ENCODE data around the gene ARHGAP31. TPM values are rescaled to one million over a fixed set of nuclear protein-coding genes. Genes with fewer than 3 reads are reported as not detected.

Gene ARHGAP31
- total and polyA plus RNA-seq, 2 experiments from 2014 or later: 1.2 to 4.3 TPM

- no peak overlapping the region; the same call in none of the 2 replicates for H3K27ac Mint-ChIP-seq
- H3K27me3 ChIP-seq (ENCODE audit: insufficient read depth): no peaks in the 10 kb centered on the region
- H4K20me1 ChIP-seq (replicated peaks; ENCODE audit: insufficient read depth): no peaks in the 10 kb centered on the region
- ATAC-seq (no peak), DNase-seq (ENCODE audit: low spot score) (no peak)
- H3K27ac ChIP-seq (ENCODE audit: low read depth): peak overlapping the region; percentile 32; the same call in 1 of the 2 replicates
- no peaks in the 10 kb centered on the region for H3K79me2 ChIP-seq (replicated peaks; ENCODE audit: insufficient read depth)
- peaks cover 10% of the 10 kb centered on the region for H3K4me1 ChIP-seq (ENCODE audit: insufficient read depth)
- peaks cover 4% of the 10 kb centered on the region for H3K27me3 Mint-ChIP-seq (ENCODE audit: insufficient read depth, low read depth, poor library complexity)
- TF ChIP-seq NANOG (IDR thresholded peaks at IDR 0.05; ENCODE audit: borderline replicate concordance) (no peak), ZNF114 (CRISPR knock-in tag; IDR thresholded peaks at IDR 0.05) (no peak), ZNF462 (CRISPR knock-in tag; IDR thresholded peaks at IDR 0.05) (no peak), REST (IDR thresholded peaks at IDR 0.05; ENCODE audit: unreplicated experiment) (no peak), POLR2AphosphoS5 (IDR thresholded peaks at IDR 0.05; ENCODE audit: low read depth) (no peak), CREB1 (CRISPR knock-in tag; IDR thresholded peaks at IDR 0.05; ENCODE audit: low read depth) (no peak), EZH2 (IDR thresholded peaks at IDR 0.05; ENCODE audit: low read depth, unreplicated experiment) (no peak), ZNF331 (CRISPR knock-in tag; IDR thresholded peaks at IDR 0.05; ENCODE audit: low read depth) (no peak), EZH2phosphoT487 (IDR thresholded peaks at IDR 0.05; ENCODE audit: unreplicated experiment) (no peak), JUNB (IDR thresholded peaks at IDR 0.05; ENCODE audit: unreplicated experiment) (no peak), STAT1 (IDR thresholded peaks at IDR 0.05; ENCODE audit: unreplicated experiment) (no peak)
- TF ChIP-seq, protein P1, sequence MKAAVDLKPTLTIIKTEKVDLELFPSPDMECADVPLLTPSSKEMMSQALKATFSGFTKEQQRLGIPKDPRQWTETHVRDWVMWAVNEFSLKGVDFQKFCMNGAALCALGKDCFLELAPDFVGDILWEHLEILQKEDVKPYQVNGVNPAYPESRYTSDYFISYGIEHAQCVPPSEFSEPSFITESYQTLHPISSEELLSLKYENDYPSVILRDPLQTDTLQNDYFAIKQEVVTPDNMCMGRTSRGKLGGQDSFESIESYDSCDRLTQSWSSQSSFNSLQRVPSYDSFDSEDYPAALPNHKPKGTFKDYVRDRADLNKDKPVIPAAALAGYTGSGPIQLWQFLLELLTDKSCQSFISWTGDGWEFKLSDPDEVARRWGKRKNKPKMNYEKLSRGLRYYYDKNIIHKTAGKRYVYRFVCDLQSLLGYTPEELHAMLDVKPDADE (IDR thresholded peaks at IDR 0.05): no peak
- TF ChIP-seq, protein P2, sequence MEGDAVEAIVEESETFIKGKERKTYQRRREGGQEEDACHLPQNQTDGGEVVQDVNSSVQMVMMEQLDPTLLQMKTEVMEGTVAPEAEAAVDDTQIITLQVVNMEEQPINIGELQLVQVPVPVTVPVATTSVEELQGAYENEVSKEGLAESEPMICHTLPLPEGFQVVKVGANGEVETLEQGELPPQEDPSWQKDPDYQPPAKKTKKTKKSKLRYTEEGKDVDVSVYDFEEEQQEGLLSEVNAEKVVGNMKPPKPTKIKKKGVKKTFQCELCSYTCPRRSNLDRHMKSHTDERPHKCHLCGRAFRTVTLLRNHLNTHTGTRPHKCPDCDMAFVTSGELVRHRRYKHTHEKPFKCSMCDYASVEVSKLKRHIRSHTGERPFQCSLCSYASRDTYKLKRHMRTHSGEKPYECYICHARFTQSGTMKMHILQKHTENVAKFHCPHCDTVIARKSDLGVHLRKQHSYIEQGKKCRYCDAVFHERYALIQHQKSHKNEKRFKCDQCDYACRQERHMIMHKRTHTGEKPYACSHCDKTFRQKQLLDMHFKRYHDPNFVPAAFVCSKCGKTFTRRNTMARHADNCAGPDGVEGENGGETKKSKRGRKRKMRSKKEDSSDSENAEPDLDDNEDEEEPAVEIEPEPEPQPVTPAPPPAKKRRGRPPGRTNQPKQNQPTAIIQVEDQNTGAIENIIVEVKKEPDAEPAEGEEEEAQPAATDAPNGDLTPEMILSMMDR (conservative IDR thresholded peaks at IDR 0.05; ENCODE audit: low read depth in 2 of 2): no peak
- peak overlapping the region; percentile 60 for H3K4me2 ChIP-seq
- no peak overlapping the region for H3K4me3 ChIP-seq
- no peak overlapping the region for H3K4me3 Mint-ChIP-seq
- peaks cover 18% of the 10 kb centered on the region for H3K4me1 Mint-ChIP-seq
- H3K9me3 Mint-ChIP-seq: peaks cover 32% of the 10 kb centered on the region
- 0 out of 2 replicates have a peak, but pooled peaks cover 3% of the 10 kb centered on the region for H3K36me3 ChIP-seq (ENCODE audit: insufficient read depth)
- peaks cover 23% of the 10 kb centered on the region for H3K36me3 Mint-ChIP-seq (ENCODE audit: low read depth)
- H3K9me2 ChIP-seq (ENCODE audit: insufficient read depth): no peaks in the 10 kb centered on the region
- H3F3A ChIP-seq (replicated peaks; ENCODE audit: low read depth): no peaks in the 10 kb centered on the region
- H2AFZ ChIP-seq: peak overlapping the region; percentile 99
Observed at GRCh38 chr3:119279584-119280243, 14.5 kb upstream of the ARHGAP31 start.

Data from GM23338 (cell line).